Measurements from ENCODE around the gene FOCAD.

Gene FOCAD

GRCh38 chr9:20990867-20991266, 306.8 kb downstream of the FOCAD start:
- Histone ChIP-seq H3K9me2 (replicated peaks; ENCODE audit: control insufficient read depth, low read length) (no peaks in the 10 kb centered on the region), H3K36me3 (ENCODE audit: control insufficient read depth, low read length) (peaks cover 2% of the 10 kb centered on the region; the same call in 1 of the 2 replicates), H3K27me3 (ENCODE audit: control insufficient read depth, low read length) (no peaks in the 10 kb centered on the region), H3K4me1 (ENCODE audit: control insufficient read depth, low read length) (peaks cover 65% of the 10 kb centered on the region), H3F3A (ENCODE audit: control insufficient read depth, insufficient read depth) (no peaks in the 10 kb centered on the region), H3K4me2 (ENCODE audit: low read length) (no peak overlapping the region), H4K20me1 (ENCODE audit: control insufficient read depth, insufficient read depth, low read depth, low read length) (no peaks in the 10 kb centered on the region), H3K9me3 (ENCODE audit: control insufficient read depth, insufficient read depth, low read length) (no peaks in the 10 kb centered on the region), H3K4me3 (ENCODE audit: low read length) (no peak overlapping the region), H3K79me2 (ENCODE audit: control insufficient read depth, low read length) (no peaks in the 10 kb centered on the region), H3K27ac (ENCODE audit: low read depth, low read length) (no peak overlapping the region)
- TF ChIP-seq, protein P1, sequence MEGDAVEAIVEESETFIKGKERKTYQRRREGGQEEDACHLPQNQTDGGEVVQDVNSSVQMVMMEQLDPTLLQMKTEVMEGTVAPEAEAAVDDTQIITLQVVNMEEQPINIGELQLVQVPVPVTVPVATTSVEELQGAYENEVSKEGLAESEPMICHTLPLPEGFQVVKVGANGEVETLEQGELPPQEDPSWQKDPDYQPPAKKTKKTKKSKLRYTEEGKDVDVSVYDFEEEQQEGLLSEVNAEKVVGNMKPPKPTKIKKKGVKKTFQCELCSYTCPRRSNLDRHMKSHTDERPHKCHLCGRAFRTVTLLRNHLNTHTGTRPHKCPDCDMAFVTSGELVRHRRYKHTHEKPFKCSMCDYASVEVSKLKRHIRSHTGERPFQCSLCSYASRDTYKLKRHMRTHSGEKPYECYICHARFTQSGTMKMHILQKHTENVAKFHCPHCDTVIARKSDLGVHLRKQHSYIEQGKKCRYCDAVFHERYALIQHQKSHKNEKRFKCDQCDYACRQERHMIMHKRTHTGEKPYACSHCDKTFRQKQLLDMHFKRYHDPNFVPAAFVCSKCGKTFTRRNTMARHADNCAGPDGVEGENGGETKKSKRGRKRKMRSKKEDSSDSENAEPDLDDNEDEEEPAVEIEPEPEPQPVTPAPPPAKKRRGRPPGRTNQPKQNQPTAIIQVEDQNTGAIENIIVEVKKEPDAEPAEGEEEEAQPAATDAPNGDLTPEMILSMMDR (IDR thresholded peaks at IDR 0.05; ENCODE audit: low read depth, low read length, poor library complexity, severe bottlenecking), result no peak
- no peak for TF ChIP-seq EZH2phosphoT487 (IDR thresholded peaks at IDR 0.05; ENCODE audit: borderline replicate concordance, low read length)

GRCh38 chr9:20994486-20994885, 310.4 kb downstream of the FOCAD start:
- Histone ChIP-seq H3K27ac (ENCODE audit: low read depth, low read length) (no peak overlapping the region), H3K4me1 (ENCODE audit: control insufficient read depth, low read length) (peaks cover 55% of the 10 kb centered on the region), H3K36me3 (ENCODE audit: control insufficient read depth, low read length) (peaks cover 2% of the 10 kb centered on the region; the same call in 1 of the 2 replicates), H3K27me3 (ENCODE audit: control insufficient read depth, low read length) (no peaks in the 10 kb centered on the region), H3K4me2 (ENCODE audit: low read length) (no peak overlapping the region), H3K9me2 (replicated peaks; ENCODE audit: control insufficient read depth, low read length) (no peaks in the 10 kb centered on the region), H4K20me1 (ENCODE audit: control insufficient read depth, insufficient read depth, low read depth, low read length) (no peaks in the 10 kb centered on the region), H3K79me2 (ENCODE audit: control insufficient read depth, low read length) (no peaks in the 10 kb centered on the region), H3F3A (ENCODE audit: control insufficient read depth, insufficient read depth) (peaks cover 3% of the 10 kb centered on the region; the same call in 1 of the 2 replicates), H3K4me3 (ENCODE audit: low read length) (no peak overlapping the region), H3K9me3 (ENCODE audit: control insufficient read depth, insufficient read depth, low read length) (no peaks in the 10 kb centered on the region)
- TF ChIP-seq, protein P1 (IDR thresholded peaks at IDR 0.05; ENCODE audit: low read depth, low read length, poor library complexity, severe bottlenecking), result no peak
- no peak for TF ChIP-seq EZH2phosphoT487 (IDR thresholded peaks at IDR 0.05; ENCODE audit: borderline replicate concordance, low read length)

DNA sequence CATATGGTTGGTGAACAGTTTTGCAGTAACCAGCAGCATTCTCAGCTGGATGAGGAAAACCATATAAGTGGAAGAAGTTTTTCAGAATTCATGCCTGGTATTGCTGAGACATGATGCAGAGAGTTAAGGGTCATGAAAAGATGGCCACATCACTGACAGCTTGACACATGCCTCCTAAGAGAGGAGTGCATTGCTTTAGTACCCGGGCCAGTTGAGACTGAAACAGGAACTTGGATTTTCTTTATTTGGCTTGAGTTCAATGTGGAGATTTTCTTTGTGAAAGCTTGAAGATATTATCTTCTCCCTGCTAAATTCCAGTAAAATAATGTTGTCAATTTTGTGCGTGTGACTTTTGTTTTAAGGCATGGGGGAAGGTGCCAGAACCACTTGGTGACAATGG, 311.6 kb downstream of the FOCAD start:
- Histone ChIP-seq H3K4me2 (ENCODE audit: low read length) (peak overlapping the region; percentile 36), H3K4me3 (ENCODE audit: low read length) (peak overlapping the region; percentile 14; the same call in 1 of the 2 replicates), H3K9me2 (replicated peaks; ENCODE audit: control insufficient read depth, low read length) (no peaks in the 10 kb centered on the region), H3K27me3 (ENCODE audit: control insufficient read depth, low read length) (no peaks in the 10 kb centered on the region), H4K20me1 (ENCODE audit: control insufficient read depth, insufficient read depth, low read depth, low read length) (no peaks in the 10 kb centered on the region), H3K27ac (ENCODE audit: low read depth, low read length) (no peak overlapping the region), H3K36me3 (ENCODE audit: control insufficient read depth, low read length) (peaks cover 2% of the 10 kb centered on the region; the same call in 1 of the 2 replicates), H3F3A (ENCODE audit: control insufficient read depth, insufficient read depth) (peaks cover 3% of the 10 kb centered on the region; the same call in 1 of the 2 replicates), H3K79me2 (ENCODE audit: control insufficient read depth, low read length) (no peaks in the 10 kb centered on the region), H3K9me3 (ENCODE audit: control insufficient read depth, insufficient read depth, low read length) (no peaks in the 10 kb centered on the region), H3K4me1 (ENCODE audit: control insufficient read depth, low read length) (peaks cover 44% of the 10 kb centered on the region)
- TF ChIP-seq, protein P1 (IDR thresholded peaks at IDR 0.05; ENCODE audit: low read depth, low read length, poor library complexity, severe bottlenecking), result no peak
- TF ChIP-seq EZH2phosphoT487 (IDR thresholded peaks at IDR 0.05; ENCODE audit: borderline replicate concordance, low read length), result no peak

Measured in DOHH2 (cell line).